ENCODE measurements around the gene FSHR.

FSHR gene

GRCh38 chr2:48948400-48949125 is 205.8 kb downstream of the FSHR start:
- DNase-seq: no peak

- peak; percentile 17 for DNase-seq
These were observed 207.8 kb downstream of the FSHR start for GRCh38 chr2:48946449-48947048.

GRCh38 chr2:48944956-48945355 is 209.4 kb downstream of the FSHR start:
- DNase-seq: no peak

- no peak for DNase-seq
These were observed 210.9 kb downstream of the FSHR start for GRCh38 chr2:48943436-48943835.

GRCh38 chr2:48941908-48942307 is 212.4 kb downstream of the FSHR start:
- DNase-seq: no peak

GRCh38 chr2:48941456-48941855 is 212.9 kb downstream of the FSHR start:
- no peak for DNase-seq

GRCh38 chr2:48940606-48941005 is 213.7 kb downstream of the FSHR start:
- no peak for DNase-seq

- no peak for DNase-seq
These were observed 215.1 kb downstream of the FSHR start for GRCh38 chr2:48939232-48939631.

- no peak for DNase-seq
These were observed 216.1 kb downstream of the FSHR start for GRCh38 chr2:48938231-48938630.

- no peak for DNase-seq
These were observed 219.5 kb downstream of the FSHR start for GRCh38 chr2:48934807-48935206.

- DNase-seq: no peak
These were observed 220.4 kb downstream of the FSHR start for GRCh38 chr2:48933828-48934497.

GRCh38 chr2:48932667-48933066 is 221.6 kb downstream of the FSHR start:
- DNase-seq: no peak

- no peak for DNase-seq
These were observed 224.6 kb downstream of the FSHR start for GRCh38 chr2:48929571-48930301.

- DNase-seq: no peak
These were observed 227.0 kb downstream of the FSHR start for GRCh38 chr2:48927355-48927754.

GRCh38 chr2:48915884-48916283 is 238.4 kb downstream of the FSHR start:
- no peak for DNase-seq

- DNase-seq: no peak
These were observed 239.1 kb downstream of the FSHR start for GRCh38 chr2:48915227-48915626.

GRCh38 chr2:48914477-48915089 is 239.7 kb downstream of the FSHR start:
- DNase-seq: no peak
